Cardiac fibroblast (primary cell): ENCODE results near the gene THAP9.
A peak's percentile ranks its signal among the peaks of the same experiment; 100 is the strongest.

Experiments used
- DNase-seq, 2 donors: peaks; one replicate each; pipeline versions ENCODE4 v3.0.0 to v3.0.0-alpha.2; 2010; ENCODE audit warnings: low read depth in 2 of 2
- H3K4me3 ChIP-seq, 2 donors: replicated peaks in 1 of 2; 1 replicate in 1 of 2; 2 replicates in 1 of 2; pipeline ENCODE4 v1.5.1; 2011; ENCODE audit warnings: low read depth in 2 of 2, low read length in 2 of 2, mild to moderate bottlenecking in 2 of 2, moderate library complexity in 1 of 2
- TF ChIP-seq, protein P1 (sequence below): IDR thresholded peaks from one replicate; pipeline ENCODE4 v1.5.1; 2011; ENCODE audit warnings: low read depth, mild to moderate bottlenecking, low read length, inconsistent platforms

THAP9 gene

DNA sequence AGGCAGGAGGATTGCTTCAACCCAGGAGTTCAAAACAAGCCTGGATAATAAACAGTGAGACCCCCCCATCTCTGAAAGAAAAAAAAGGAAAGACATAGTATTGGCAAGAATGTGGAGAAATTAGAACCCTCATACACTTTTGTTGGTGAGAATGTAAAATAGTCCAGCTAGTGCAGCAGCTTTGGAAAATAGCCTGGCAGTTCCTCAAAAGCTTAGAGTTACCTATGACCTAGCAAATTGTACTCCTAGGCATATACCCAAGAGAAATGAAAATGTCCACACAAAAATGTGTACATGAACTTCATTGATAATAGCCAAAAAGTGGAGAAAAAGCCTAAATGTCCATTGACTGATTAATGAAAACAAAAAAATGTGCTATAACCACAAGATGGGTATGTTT lies 21.3 kb downstream of the THAP9 start:
- TF ChIP-seq, protein P1, sequence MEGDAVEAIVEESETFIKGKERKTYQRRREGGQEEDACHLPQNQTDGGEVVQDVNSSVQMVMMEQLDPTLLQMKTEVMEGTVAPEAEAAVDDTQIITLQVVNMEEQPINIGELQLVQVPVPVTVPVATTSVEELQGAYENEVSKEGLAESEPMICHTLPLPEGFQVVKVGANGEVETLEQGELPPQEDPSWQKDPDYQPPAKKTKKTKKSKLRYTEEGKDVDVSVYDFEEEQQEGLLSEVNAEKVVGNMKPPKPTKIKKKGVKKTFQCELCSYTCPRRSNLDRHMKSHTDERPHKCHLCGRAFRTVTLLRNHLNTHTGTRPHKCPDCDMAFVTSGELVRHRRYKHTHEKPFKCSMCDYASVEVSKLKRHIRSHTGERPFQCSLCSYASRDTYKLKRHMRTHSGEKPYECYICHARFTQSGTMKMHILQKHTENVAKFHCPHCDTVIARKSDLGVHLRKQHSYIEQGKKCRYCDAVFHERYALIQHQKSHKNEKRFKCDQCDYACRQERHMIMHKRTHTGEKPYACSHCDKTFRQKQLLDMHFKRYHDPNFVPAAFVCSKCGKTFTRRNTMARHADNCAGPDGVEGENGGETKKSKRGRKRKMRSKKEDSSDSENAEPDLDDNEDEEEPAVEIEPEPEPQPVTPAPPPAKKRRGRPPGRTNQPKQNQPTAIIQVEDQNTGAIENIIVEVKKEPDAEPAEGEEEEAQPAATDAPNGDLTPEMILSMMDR, result no peak
- no peak for DNase-seq
- no peak overlapping the region for H3K4me3 ChIP-seq

DNA sequence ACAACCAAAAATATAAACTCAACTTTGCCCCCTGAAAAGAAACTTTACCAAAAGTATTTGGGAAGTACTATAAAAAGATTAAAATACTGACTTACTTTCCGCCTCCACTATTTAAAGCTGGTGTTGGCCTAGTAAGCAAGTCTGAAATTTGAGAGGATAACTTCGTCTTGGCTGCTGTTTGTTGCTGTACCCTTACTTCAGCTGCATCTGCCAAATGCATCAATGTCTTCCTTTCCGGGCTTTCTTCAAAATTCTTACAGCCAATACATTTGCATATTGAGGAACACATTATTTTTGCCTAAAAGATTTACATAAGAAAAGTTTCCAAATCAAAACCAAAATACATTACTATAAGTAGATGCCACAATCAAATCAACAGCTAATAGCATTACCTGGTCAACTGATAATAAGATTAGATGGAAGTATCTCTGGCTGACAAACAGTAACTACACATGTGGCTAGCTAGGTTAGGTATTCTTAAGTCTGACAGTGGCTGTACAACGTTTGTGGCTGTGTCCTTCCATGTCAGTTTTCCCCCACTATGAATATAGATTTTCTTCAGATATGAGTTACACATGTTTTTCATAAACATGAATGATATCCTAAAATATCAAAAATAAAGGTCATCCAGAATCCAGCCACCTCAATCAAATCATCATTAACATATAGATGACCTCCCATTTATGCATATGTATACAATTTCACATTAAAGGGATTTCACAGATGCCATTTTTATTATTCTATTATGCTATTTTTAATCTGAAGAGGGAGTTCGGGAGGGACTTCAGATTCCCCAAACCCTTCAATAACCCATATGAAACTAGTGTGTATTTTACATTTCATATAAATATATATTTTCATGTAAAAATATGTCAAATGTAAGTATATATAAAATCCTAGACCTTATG lies 30.6 kb downstream of the THAP9 start:
- no peak for DNase-seq
- H3K4me3 ChIP-seq, result no peak overlapping the region
- TF ChIP-seq, protein P1, result no peak

DNA sequence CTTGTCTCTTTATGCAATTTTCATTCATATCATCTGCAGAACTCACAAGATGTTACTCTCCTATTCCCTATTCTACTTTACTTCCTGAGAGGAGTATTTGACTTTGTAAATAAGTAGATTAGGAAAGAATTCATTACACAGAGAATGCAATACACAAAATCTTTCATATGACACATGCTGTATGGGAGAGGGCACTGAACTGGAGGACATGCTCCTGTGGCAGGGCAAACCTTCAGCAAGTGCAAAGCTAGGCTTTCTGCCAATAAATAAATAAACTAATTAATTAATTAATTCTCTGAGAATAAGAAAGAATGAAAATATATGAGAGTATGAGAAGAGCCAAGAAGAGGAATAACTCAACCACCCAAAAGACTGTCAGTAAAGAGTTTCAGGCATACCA lies 33.9 kb downstream of the THAP9 start:
- TF ChIP-seq, protein P1, result no peak
- no peak for DNase-seq
- no peak overlapping the region for H3K4me3 ChIP-seq

DNA sequence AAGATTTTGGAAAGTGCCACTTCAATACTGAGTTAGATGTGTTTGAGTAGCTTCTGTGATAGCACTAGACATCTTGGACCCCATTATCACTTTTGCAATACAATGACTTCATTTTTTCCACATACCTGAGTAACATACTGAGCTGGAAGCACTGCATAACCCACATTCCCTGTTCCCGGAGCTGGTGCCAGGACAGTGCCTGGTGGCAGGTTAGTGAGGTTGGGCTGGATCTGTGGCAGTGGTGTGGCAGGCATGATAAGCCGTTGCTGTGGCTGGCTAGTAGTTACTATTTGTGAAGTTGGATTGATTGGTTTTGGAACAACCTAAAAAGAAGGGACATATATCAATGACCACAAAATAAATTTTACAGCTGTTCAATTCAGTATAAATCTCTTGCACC lies 38.9 kb downstream of the THAP9 start:
- TF ChIP-seq, protein P1, result no peak
- no peak for DNase-seq
- H3K4me3 ChIP-seq, result no peak overlapping the region

DNA sequence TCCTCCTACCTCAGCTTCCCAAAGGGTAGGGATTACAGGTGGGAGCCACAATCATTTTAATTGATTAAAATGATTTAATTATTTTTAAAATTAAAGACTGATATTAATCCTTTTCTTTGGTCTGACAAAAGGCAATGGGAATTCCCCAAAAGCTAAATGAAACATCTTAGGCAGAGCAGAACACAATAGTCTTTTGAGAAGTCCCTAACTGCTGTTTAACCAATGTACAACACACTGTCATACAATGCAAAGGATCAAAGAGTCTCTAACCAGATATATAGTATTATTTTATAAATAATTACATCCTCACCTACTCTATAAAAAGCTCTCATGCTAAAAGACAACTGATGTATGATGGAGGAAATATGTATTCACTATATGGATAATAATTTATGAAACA lies 47.0 kb downstream of the THAP9 start:
- TF ChIP-seq, protein P1, result no peak
- no peak for DNase-seq
- H3K4me3 ChIP-seq, result no peak overlapping the region

DNA sequence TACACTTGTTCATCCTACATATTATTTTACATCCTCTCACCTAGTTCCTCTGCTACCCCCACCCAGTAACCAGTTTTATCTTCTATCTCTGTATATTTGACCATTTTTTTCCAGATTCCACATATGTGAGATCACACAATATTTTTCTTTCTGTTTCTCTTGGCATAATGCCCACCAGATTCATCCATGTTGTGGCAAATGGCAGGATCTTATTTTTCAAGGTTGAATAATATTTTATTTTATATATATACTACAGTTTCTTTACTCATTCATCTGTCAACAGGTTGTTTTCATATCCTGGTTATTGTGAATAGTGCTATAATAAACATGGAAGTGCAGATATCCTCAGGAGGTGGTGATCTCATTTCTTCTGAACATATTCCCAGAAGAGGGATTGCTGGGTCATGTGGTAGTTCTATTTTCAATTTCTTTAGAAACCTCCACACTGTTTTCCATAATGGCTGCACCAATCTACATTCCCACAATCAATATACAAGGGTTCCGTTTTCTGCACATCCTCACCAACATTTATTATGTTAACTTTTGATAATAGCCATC lies 48.2 kb downstream of the THAP9 start:
- TF ChIP-seq, protein P1, result no peak
- peak; percentile 38 to 68 for DNase-seq
- H3K4me3 ChIP-seq, result no peak overlapping the region
